GM12864 (cell line): ENCODE data around the gene SSPN.

ENCODE experiments used
- DNase-seq: peaks from one replicate; pipeline ENCODE4 v3.0.0-alpha.2; 2011; ENCODE audit warnings: low read depth
- H3K4me3 ChIP-seq: 2 replicates; pipeline ENCODE4 v1.5.1; 2011; ENCODE audit warnings: mild to moderate bottlenecking, low read depth, low read length, control low read depth
- TF ChIP-seq, protein P1 (sequence below): IDR thresholded peaks from 2 replicates; pipeline ENCODE4 v1.5.1; 2011; ENCODE audit warnings: low read depth, mild to moderate bottlenecking, moderate library complexity, low read length, control low read depth, inconsistent platforms; ENCODE audit errors: missing control alignments

SSPN gene

DNA sequence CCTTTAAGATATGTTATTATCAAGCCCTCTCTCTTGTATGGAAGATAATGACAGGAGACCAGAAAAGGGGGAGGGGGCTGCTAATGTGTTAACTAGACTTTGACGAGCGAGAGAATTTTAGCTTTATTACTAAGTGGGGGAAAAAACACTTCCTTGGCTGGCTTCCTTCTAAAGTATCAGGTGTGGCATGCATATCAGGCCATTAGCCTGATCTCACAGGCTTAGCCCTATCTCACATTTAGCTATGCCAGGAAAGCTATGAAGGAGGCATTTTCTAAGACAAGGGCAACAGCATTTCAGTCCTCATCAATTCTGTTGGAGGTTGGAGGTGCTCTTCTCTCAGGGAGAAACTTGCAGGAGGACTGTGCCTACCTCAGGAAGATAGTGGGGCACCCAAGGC is 9.9 kb downstream of the SSPN start:
- TF ChIP-seq, protein P1, sequence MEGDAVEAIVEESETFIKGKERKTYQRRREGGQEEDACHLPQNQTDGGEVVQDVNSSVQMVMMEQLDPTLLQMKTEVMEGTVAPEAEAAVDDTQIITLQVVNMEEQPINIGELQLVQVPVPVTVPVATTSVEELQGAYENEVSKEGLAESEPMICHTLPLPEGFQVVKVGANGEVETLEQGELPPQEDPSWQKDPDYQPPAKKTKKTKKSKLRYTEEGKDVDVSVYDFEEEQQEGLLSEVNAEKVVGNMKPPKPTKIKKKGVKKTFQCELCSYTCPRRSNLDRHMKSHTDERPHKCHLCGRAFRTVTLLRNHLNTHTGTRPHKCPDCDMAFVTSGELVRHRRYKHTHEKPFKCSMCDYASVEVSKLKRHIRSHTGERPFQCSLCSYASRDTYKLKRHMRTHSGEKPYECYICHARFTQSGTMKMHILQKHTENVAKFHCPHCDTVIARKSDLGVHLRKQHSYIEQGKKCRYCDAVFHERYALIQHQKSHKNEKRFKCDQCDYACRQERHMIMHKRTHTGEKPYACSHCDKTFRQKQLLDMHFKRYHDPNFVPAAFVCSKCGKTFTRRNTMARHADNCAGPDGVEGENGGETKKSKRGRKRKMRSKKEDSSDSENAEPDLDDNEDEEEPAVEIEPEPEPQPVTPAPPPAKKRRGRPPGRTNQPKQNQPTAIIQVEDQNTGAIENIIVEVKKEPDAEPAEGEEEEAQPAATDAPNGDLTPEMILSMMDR = no peak
- H3K4me3 ChIP-seq = no peak overlapping the region
- no peak for DNase-seq

DNA sequence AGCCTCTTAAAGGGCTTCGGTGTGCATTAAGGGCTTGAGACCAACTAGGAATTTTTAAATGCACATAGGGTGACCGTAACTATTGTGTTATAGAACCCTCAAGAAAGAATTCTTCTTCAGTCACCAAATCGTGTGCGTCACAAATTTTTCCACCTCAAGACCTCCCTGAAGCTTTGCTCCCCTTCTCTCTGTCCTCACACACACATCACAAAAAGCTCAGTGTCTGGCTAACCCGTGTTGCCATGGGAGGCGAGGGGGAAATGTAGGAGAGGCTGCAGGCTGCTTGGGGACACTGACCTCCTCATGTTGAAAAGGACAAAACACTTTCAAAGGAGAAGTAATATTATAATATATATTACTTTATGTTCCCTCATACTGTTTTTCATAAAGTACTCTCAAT is 10.6 kb downstream of the SSPN start:
- no peak for DNase-seq
- TF ChIP-seq, protein P1 = no peak
- no peak overlapping the region for H3K4me3 ChIP-seq

DNA sequence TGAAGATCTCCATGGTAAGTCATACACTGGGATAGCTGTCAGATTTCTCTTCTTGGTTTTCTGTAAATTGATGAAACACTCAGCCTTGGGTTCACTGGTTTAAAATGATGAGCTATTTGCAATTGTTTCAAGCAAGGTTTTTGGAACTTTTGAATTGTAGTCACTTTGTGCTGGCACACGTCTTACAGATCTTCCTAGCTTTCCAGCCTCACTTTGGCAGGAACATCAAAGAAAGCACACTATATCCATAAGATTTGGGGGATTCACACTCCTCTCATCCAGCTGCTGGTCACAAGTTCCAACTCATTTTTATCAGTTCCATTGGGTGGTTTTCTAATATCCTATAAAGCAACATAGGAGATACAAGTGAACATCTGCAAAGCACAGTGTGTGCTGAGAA is 16.0 kb downstream of the SSPN start:
- no peak for DNase-seq
- TF ChIP-seq, protein P1 = no peak
- no peak overlapping the region for H3K4me3 ChIP-seq

DNA sequence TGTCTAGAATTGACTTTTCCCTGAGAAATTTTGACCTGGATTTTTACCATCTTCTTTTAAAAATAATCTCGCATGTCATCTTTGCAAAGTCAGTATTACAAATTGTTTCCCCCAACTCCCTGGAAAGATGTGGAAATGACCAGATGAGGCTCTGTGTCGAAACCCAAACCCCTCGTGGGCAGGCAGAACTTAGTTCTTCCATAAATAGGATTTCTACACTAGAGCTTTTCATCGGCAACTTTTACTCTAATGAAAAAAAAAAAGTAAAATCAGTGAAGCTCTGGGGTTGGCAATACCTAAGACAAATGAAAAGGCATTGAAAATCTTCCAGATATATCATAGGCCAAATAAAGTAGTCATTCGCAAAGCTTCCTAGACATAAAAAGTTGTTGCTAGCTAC is 17.0 kb downstream of the SSPN start:
- H3K4me3 ChIP-seq = no peak overlapping the region
- TF ChIP-seq, protein P1 = no peak
- no peak for DNase-seq

DNA sequence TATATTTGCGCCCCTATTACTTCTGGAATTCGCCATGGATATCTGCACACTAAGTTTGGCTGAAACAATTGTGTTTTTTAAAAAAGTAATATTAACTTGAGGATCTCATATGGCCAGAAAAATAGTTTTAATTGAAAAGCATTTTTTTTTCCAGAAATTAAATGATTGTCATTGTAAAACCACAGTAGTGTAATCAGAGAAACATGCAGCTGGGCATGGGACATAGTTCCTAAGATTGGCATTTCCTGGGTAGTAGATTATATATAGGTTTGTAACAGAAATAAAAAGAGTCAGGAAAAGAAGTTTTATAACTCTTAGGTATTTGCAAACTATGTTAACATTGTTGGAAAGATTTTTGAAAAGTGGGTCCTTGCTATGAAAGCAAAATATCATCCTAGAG is 17.6 kb downstream of the SSPN start:
- no peak for DNase-seq
- TF ChIP-seq, protein P1 = no peak
- H3K4me3 ChIP-seq = no peak overlapping the region

DNA sequence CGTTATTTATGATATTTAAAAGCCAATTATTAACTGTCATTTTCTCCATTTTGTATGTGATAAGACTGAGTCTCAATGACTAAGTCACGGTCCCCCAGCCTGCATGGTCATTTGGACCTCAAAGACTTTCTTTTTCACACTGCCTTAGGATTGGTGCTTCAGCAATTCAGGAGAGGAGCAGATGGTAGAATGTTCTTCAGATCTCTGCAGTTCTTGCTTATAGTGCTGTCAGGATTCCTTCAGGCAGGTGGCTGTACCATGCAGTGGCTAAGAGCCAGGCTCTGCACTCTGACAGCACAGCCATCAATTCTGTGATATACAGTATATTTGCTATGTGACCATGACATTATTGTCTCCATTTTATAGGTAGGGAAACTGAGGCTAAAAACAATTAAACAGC is 18.7 kb downstream of the SSPN start:
- TF ChIP-seq, protein P1 = no peak
- H3K4me3 ChIP-seq = no peak overlapping the region
- DNase-seq = no peak

DNA sequence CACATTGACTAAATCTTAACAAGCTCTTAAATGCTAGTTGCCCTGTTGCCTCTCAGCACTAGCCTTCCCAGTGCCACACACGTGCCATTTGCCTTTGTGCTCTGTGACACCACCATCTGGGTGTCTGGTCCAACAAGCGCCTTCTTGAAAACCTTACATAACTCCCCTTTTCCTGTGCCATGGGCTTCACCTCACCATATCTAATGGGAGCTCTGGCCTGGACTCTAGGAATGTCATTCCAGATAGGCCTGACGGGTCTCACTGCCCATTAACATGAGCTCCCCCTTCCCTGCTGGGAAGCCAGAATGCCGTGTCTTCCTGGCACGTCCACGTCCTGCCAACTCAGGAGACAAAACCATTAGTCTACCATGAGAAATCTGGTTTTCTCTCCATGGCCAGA is 24.4 kb downstream of the SSPN start:
- no peak overlapping the region for H3K4me3 ChIP-seq
- no peak for DNase-seq

More for the DNA sequence above, 24.4 kb downstream of the SSPN start:
- TF ChIP-seq, protein P1 = no peak
